MG63 (cell line): ENCODE measurements around the gene XCL2. TPM values are rescaled to one million over a fixed set of nuclear protein-coding genes. Genes with fewer than 3 reads are reported as not detected.
"Not testable (repeated sequence)": the region's sequence is repeated elsewhere in the genome, so short reads cannot be mapped to it uniquely, and the experiment has no call there.

Source experiments
- DNase-seq: peaks from one replicate; pipeline ENCODE4 v3.0.0-alpha.2; 2020
- H3K27me3 ChIP-seq: fragments of 250-450 bp; sonication (Bioruptor Pico); 2 replicates; pipeline ENCODE4 v1.5.1; 2020; ENCODE audit warnings: mild to moderate bottlenecking, moderate library complexity
- H3K36me3 ChIP-seq: fragments of 250-450 bp; sonication (Bioruptor Pico); 2 replicates; pipeline ENCODE4 v1.5.1; 2020; ENCODE audit warnings: mild to moderate bottlenecking, moderate library complexity
- H3K4me3 ChIP-seq: fragments of 250-450 bp; sonication (Bioruptor Pico); 2 replicates; pipeline ENCODE4 v1.5.1; 2020; ENCODE audit warnings: mild to moderate bottlenecking, moderate library complexity
- H3K9me3 ChIP-seq: fragments of 250-450 bp; sonication (Bioruptor Pico); 2 replicates; pipeline ENCODE4 v1.5.1; 2020; ENCODE audit warnings: mild to moderate bottlenecking, moderate library complexity
- total RNA-seq: library from RNA; depleted of rRNA; stranded (reverse); fragments of >200 nt; shearing (Covaris generic); gene quantifications from 2 replicates; pipeline ENCODE4 v1.2.3, GENCODE V29; 2014; ENCODE audit warnings: low replicate concordance

XCL2 gene
- total RNA-seq, 1 experiment from 2014 or later = not detected

GRCh38 chr1:168568346-168568745, 24.5 kb upstream of the XCL2 start:
- no peak for DNase-seq
- peaks cover 23% of the 10 kb centered on the region for H3K27me3 ChIP-seq
- no peaks in the 10 kb centered on the region for H3K9me3 ChIP-seq
- H3K4me3 ChIP-seq = no peak overlapping the region
- no peaks in the 10 kb centered on the region for H3K36me3 ChIP-seq

- H3K4me3 ChIP-seq = no peak overlapping the region
- H3K27me3 ChIP-seq = peaks cover 23% of the 10 kb centered on the region
- no peaks in the 10 kb centered on the region for H3K9me3 ChIP-seq
- DNase-seq = no peak
- no peaks in the 10 kb centered on the region for H3K36me3 ChIP-seq
These were observed 23.8 kb upstream of the XCL2 start for GRCh38 chr1:168567568-168567967.

GRCh38 chr1:168567007-168567406, 23.2 kb upstream of the XCL2 start:
- Histone ChIP-seq H3K4me3 (no peak overlapping the region), H3K36me3 (no peaks in the 10 kb centered on the region), H3K9me3 (no peaks in the 10 kb centered on the region), H3K27me3 (peaks cover 22% of the 10 kb centered on the region)
- DNase-seq = no peak

GRCh38 chr1:168565825-168566224, 22.0 kb upstream of the XCL2 start:
- H3K27me3 ChIP-seq = peaks cover 18% of the 10 kb centered on the region
- no peaks in the 10 kb centered on the region for H3K36me3 ChIP-seq
- no peak for DNase-seq
- no peak overlapping the region for H3K4me3 ChIP-seq
- no peaks in the 10 kb centered on the region for H3K9me3 ChIP-seq

- Histone ChIP-seq H3K4me3 (no peak overlapping the region), H3K27me3 (peaks cover 12% of the 10 kb centered on the region), H3K36me3 (no peaks in the 10 kb centered on the region), H3K9me3 (no peaks in the 10 kb centered on the region)
- no peak for DNase-seq
These were observed 18.2 kb upstream of the XCL2 start for GRCh38 chr1:168561989-168562388.

GRCh38 chr1:168560370-168560769, 16.6 kb upstream of the XCL2 start:
- no peaks in the 10 kb centered on the region for H3K36me3 ChIP-seq
- H3K4me3 ChIP-seq = no peak overlapping the region
- no peaks in the 10 kb centered on the region for H3K9me3 ChIP-seq
- H3K27me3 ChIP-seq = peaks cover 12% of the 10 kb centered on the region
- DNase-seq = no peak

- H3K4me3 ChIP-seq = no peak overlapping the region
- H3K9me3 ChIP-seq = no peaks in the 10 kb centered on the region
- no peak for DNase-seq
- 0 out of 2 replicates have a peak, but pooled peaks cover 4% of the 10 kb centered on the region for H3K27me3 ChIP-seq
- H3K36me3 ChIP-seq = no peaks in the 10 kb centered on the region
These were observed 12.8 kb upstream of the XCL2 start for GRCh38 chr1:168556647-168557046.

- Histone ChIP-seq H3K36me3 (no peaks in the 10 kb centered on the region), H3K27me3 (0 out of 2 replicates have a peak, but pooled peaks cover 4% of the 10 kb centered on the region), H3K9me3 (no peaks in the 10 kb centered on the region), H3K4me3 (no peak overlapping the region)
- no peak for DNase-seq
These were observed 11.8 kb upstream of the XCL2 start for GRCh38 chr1:168555508-168556046.

GRCh38 chr1:168554603-168555483, 11.0 kb upstream of the XCL2 start:
- Histone ChIP-seq H3K4me3 (no peak overlapping the region), H3K36me3 (no peaks in the 10 kb centered on the region), H3K27me3 (0 out of 2 replicates have a peak, but pooled peaks cover 4% of the 10 kb centered on the region), H3K9me3 (no peaks in the 10 kb centered on the region)
- no peak for DNase-seq

GRCh38 chr1:168553680-168554553, 10.1 kb upstream of the XCL2 start:
- Histone ChIP-seq H3K27me3 (0 out of 2 replicates have a peak, but pooled peaks cover 4% of the 10 kb centered on the region), H3K9me3 (no peaks in the 10 kb centered on the region; the same call in 1 of the 2 replicates), H3K36me3 (no peaks in the 10 kb centered on the region), H3K4me3 (no peak overlapping the region)
- no peak for DNase-seq

- no peaks in the 10 kb centered on the region for H3K36me3 ChIP-seq
- no peak overlapping the region for H3K4me3 ChIP-seq
- H3K27me3 ChIP-seq = 0 out of 2 replicates have a peak, but pooled peaks cover 4% of the 10 kb centered on the region
- H3K9me3 ChIP-seq = no peaks in the 10 kb centered on the region; the same call in 1 of the 2 replicates
- no peak for DNase-seq
These were observed 9.2 kb upstream of the XCL2 start for GRCh38 chr1:168552961-168553360.

- DNase-seq = no peak
- Histone ChIP-seq H3K9me3 (no peaks in the 10 kb centered on the region; the same call in 1 of the 2 replicates), H3K36me3 (no peaks in the 10 kb centered on the region), H3K4me3 (no peak overlapping the region), H3K27me3 (0 out of 2 replicates have a peak, but pooled peaks cover 4% of the 10 kb centered on the region)
These were observed 7.9 kb upstream of the XCL2 start for GRCh38 chr1:168551688-168552087.

- Histone ChIP-seq H3K36me3 (no peaks in the 10 kb centered on the region), H3K27me3 (0 out of 2 replicates have a peak, but pooled peaks cover 4% of the 10 kb centered on the region), H3K9me3 (no peaks in the 10 kb centered on the region; the same call in 1 of the 2 replicates), H3K4me3 (no peak overlapping the region)
- DNase-seq = no peak
These were observed 7.2 kb upstream of the XCL2 start for GRCh38 chr1:168550971-168551370.

- H3K27me3 ChIP-seq, H3K9me3 ChIP-seq, DNase-seq, H3K4me3 ChIP-seq, H3K36me3 ChIP-seq: not testable (repeated sequence)
These were observed 2.7 kb upstream of the XCL2 start for GRCh38 chr1:168546553-168546895.

GRCh38 chr1:168545678-168546552, 2.1 kb upstream of the XCL2 start:
- DNase-seq, H3K4me3 ChIP-seq, H3K9me3 ChIP-seq, H3K27me3 ChIP-seq, H3K36me3 ChIP-seq: not testable (repeated sequence)

- not testable (repeated sequence) for H3K27me3 ChIP-seq, DNase-seq, H3K4me3 ChIP-seq
These were observed 819 bp downstream of the XCL2 start for GRCh38 chr1:168542978-168543377.

More at GRCh38 chr1:168542978-168543377, 819 bp downstream of the XCL2 start:
- H3K9me3 ChIP-seq, H3K36me3 ChIP-seq: not testable (repeated sequence)
